Activated CD4-positive, alpha-beta T cell treated with anti-CD3 and anti-CD28 coated beads, Interleukin-2, amount 50 U/mL, for 4 hours (primary cell): ENCODE results near the gene TRPV4.
A peak's percentile ranks its signal among the peaks of the same experiment; 100 is the strongest.

ENCODE experiments used
- DNase-seq, 2 experiments: peaks; one replicate each; pipeline ENCODE4 v3.0.0-alpha.2; 2020

TRPV4 gene

DNA sequence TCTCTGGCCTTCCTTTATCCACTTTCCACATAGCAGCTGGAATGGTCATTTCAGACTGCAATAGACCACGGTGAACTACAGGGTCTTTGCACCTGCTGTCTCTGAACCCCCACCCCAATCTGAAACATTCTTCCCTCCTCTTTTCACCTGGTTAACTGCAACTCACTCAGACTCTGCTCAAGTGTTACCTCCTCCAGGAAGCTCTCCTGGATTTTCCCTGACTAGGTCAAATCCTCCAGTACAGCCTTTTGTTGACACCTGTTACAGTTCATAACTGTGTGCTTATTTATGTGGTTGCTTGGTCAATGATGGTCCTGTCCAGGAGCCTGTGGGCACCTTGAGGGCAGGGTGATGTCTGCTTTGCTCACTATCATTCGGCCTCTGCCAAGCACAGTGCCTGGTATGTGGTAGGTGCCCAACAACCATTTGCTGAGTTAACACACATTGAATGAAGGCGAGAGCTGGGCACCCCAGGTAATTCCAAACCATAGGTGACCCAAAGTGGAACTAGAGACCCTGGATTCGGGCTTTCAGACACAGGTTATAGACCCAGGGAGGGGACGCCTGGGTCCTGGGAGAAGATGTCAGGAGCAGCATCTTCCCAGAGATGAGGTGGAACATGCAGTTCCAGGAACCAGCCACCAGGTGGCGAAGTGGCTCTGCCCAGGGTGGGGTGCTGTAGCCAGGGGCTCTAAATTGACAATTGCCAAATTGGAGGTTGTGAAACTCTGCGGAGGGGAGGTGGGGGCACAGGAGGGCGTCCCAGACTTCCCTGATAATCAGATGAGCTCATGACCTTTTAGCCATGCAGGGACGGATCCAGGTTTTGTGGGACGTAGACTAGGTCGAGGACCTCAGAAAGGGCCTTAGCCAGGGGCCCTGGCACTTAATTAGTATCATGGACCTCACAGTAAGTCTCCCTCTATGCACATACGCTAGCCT lies 28.1 kb downstream of the TRPV4 start:
- DNase-seq = peak; percentile 58 to 65

- no peak for DNase-seq
These were observed 29.5 kb downstream of the TRPV4 start for GRCh38 chr12:109803678-109804077.

- DNase-seq = no peak
These were observed 30.4 kb downstream of the TRPV4 start for GRCh38 chr12:109802828-109803227.

DNA sequence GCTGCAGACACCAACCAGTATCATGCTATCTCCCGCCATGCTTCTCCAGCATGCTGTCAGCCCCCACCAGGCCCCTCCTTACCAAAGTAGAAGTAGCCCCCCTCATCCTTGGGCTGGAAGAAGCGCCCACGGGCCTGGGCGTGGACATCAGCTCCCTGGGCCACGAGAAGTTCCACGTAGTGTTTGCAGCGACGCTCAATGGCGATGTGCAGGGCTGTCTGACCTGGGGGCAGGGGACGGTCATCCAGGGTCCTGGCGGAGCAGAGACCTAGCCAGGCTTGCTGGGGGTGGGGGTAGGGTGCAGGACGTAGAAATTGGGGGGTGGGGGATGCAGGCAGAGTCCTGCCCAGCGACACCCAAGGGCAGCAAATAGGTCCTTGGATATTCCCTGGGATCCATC lies 32.7 kb downstream of the TRPV4 start:
- no peak for DNase-seq

DNA sequence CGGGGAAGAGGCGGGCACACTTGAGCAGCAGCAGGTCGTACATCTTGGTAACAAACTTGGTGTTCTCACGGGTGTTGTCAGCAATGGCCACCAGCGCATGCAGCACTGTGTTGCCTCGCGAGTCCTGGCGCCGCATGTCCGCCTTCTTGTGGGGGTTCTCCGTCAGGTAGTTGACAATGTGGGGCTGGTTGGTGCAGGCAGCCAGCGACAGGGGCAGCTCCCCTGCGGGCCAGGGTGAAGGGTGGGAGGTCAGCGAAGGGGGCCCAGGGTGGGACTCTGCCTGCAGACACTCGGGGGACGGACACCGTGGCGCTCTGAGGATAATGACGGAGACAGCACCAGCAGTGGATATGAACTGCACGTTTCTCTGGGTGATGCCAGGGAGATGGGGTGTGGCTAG lies 34.5 kb downstream of the TRPV4 start:
- no peak for DNase-seq

GRCh38 chr12:109797905-109798669 lies 35.1 kb downstream of the TRPV4 start:
- no peak for DNase-seq

DNA sequence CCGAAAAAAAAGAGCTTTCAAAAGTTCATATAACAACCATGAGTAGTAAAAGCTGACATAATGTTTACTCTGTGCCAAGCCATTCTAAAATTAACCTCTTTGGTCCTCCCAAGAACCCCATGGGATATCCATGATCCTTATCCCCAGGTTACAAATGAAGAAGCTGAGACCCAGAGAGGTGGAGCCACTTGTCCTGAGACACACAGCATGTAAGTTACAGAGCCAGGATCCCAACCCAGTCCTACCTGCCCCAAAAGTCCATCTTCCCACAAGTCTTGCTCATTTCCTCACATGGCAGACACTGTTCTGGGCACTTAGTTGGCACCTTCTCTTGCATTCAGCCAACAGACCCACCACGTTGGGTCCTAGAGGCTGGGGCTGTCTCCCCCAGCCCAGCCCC lies 37.1 kb downstream of the TRPV4 start:
- no peak for DNase-seq

GRCh38 chr12:109795023-109795422 lies 38.2 kb downstream of the TRPV4 start:
- no peak for DNase-seq

DNA sequence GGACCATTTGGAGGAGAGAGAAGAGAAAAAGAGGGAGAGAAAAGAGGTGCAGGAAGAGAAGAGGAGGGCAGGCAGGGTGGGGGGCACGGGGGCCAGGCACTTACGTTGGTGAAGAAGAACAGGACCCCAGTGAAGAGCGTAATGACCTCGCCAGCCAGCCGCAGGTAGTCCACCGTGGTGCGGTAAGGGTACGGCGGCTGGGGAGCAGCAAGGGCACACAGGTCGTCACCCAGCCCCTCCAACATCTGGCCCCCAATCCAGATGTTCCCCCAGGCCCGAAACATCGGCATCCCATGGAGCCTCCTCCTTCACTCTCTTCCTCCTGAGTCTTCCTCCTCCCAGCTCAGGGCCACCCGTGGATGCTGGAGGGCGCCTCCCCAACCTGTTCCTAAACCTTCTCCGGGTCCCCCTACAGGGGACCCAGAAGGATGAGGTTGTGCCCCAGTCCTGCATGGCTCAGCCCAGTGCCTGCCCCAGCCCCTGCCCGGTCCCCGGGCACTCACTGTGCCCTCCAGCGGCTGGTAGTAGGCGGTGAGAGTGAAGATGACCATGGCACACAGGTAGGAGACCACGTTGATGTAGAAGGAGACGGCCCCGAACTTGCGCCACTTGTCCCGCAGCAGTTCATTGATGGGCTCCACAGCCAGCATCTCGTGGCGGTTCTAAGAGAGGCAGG lies 39.2 kb downstream of the TRPV4 start:
- DNase-seq = no peak

GRCh38 chr12:109793411-109793810 lies 39.8 kb downstream of the TRPV4 start:
- no peak for DNase-seq

- DNase-seq = no peak
These were observed 40.2 kb downstream of the TRPV4 start for GRCh38 chr12:109792992-109793391.

DNA sequence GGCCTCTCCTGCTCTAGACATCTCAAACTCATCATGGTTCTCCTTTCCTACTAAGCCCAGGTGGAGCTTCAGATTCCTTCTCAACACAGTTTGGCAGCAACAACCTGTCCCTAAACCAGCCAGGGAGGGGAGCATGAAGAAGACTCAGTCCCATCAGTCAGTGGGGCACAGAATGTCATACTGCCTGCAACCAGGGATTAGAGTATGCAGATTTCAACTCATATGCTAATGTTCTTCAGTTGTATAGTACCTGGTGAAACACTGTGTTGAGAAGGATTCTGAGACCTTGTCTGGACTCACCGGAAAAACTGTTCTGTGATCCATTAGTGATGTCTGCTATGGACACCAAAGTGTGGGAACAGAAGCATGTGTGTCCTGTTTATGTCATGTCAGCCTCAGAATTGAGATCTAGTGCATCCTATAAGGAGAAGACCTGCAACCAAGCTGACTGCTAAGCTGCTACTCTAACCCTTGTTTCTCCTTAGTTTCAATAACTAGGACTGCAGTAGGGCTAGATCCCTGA lies 43.6 kb downstream of the TRPV4 start:
- no peak for DNase-seq

GRCh38 chr12:109786799-109787198 lies 46.4 kb downstream of the TRPV4 start:
- no peak for DNase-seq

DNA sequence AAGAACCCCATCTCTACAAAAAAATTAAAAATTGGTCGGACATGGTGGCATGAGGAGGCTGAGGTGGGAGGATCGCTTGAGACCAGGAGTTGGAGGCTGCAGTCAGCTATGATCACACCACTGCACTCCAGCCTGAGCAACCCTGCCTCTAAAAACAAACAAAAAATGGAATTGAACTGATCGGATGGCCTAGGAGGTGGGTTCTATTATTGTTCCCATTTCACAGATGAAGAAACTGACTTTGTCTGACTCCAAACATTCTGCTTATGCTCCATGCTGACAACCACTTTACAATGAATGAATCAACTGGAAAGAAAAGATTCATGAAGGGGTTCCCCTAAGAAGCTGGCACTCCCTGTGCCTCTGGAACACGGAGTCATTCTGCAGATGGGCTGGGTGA lies 47.3 kb downstream of the TRPV4 start:
- DNase-seq = no peak

GRCh38 chr12:109783965-109784244 lies 49.3 kb downstream of the TRPV4 start:
- no peak for DNase-seq

GRCh38 chr12:109783135-109783964 lies 49.8 kb downstream of the TRPV4 start:
- no peak for DNase-seq

DNA sequence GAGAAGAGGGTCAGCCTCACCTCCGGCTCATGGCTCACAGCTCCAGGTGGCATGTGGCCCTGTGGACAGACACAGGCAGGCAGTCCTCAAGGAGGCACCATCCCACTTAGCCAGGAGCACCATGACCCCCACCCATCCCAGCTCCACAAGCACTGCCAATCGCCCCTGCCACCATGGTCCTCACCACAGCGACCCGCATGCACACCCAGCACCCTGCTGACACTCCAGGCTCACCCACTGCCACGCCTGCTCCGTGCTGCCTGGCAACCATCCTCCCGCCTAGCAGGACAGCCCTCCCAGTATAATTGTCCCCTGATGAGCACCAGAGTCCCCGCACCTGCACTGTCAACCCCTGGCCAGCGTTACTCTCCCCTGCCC lies 50.9 kb downstream of the TRPV4 start:
- DNase-seq = no peak

DNA sequence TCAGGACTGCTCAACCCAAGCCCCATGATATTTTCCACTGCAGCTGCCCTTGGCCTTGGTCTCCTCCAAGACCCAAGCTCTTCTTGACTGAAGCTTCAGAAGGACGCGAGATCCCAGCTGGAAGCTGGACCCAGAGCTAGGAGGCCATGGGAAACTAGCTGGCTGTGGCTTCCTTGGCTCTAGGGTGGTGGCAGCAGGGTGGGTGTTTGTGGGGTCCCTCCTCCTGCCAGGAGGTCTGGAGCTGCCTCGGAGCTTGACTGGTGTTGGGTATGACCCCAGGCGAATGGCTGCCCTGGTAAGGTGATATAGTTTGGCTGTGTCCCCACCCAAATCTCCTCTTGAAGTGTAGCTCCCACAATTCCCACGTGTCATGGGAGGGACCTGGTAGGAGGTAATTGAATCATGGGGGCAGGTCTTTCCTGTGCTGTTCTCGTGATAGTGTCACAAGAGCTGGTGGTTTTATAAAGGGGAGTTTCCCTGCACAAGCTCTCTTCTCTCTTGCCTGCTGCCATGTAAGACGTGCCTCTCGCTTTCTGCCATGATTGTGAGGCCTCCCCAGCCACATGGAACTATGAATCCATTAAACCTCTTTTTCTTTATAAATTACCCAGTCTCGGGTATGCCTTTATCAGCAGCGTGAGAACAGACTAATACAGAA lies 51.4 kb downstream of the TRPV4 start:
- DNase-seq = no peak

DNA sequence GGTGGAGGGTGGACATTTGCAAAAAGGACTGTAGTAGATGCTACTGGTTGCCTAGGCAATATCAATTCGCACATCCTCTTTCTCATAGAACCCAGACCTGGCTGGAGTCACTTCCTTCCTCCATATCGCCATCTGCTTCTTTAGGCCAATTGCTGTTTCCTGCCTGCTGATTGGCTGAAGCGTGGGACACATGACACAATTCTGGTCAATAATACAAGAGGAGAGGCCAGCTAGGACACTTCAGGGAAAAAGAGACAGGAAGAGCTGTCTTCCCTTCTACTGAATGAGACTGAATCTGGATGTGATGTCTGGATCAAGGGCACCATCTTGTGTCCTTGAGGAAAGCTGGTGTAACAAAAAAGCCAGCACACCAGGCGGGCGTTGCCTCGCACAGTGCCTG lies 53.8 kb downstream of the TRPV4 start:
- no peak for DNase-seq

- DNase-seq = no peak
These were observed 54.5 kb downstream of the TRPV4 start for GRCh38 chr12:109778684-109779083.

DNA sequence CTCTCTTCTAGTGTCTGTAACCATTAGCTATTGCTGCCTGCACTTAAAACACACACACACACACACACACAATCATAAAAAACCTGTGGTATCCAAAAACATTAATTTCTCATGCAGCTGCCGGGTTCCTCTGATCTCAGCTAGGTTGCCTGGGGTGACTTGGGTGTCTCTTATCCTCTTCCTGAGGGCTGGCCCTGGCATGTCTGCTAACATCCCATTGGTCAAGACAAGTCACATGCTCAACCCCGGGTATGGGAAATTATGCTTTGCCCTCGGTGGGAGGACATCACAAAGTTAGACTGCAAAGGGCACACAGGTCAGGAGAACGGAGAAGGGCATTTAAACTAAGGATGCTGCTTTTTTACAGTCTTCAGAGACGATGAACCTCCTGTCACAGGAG lies 55.7 kb downstream of the TRPV4 start:
- peak; percentile 10 for DNase-seq

DNA sequence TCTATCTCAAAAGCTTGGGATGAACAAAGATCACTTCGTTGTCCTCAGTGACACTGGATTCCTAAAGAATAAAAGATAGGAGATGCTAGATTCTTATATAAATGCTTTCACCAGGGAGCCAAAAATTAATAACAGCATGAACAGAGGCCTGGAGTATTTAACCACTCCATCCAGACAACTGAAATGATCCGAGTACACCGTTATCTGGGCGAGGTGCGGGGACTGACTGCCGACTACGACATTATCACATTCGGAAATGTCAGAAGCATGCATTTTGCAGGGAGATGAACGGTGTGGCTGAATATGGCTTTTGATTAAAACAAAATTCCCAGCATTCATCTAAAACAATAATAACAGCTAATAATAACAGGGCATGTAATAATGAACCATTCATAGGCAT lies 56.6 kb downstream of the TRPV4 start:
- no peak for DNase-seq
